ENCODE measurements around the gene FAM200A.
"Not testable (repeated sequence)": the region's sequence is repeated elsewhere in the genome, so short reads cannot be mapped to it uniquely, and the experiment has no call there.

Gene FAM200A

GRCh38 chr7:99551767-99552463 lies at the start of gene FAM200A:
Gene FAM200A, minus strand, starts transcription at chr7:99552114. Its CDS starts 3,707 bp downstream, at chr7:99548407.
- DNase-seq (ENCODE audit: low spot score) = peak; percentile 86

- DNase-seq (ENCODE audit: low spot score) = no peak
Measured at GRCh38 chr7:99599836-99600235, 47.9 kb upstream of the FAM200A start.

GRCh38 chr7:99597762-99598501 lies 46.0 kb upstream of the FAM200A start, which contains the start of gene TMEM225B:
Gene TMEM225B, plus strand, starts transcription at chr7:99598267. Its CDS starts 6,122 bp downstream, at chr7:99604389.
- DNase-seq (ENCODE audit: low spot score) = no peak

- DNase-seq (ENCODE audit: low spot score) = no peak
Measured at GRCh38 chr7:99596408-99596955, 44.6 kb upstream of the FAM200A start.

GRCh38 chr7:99594948-99595745 lies 43.2 kb upstream of the FAM200A start:
- no peak for DNase-seq (ENCODE audit: low spot score)

- no peak for DNase-seq (ENCODE audit: low spot score)
Measured at GRCh38 chr7:99588868-99589267, 37.0 kb upstream of the FAM200A start.

- DNase-seq (ENCODE audit: low spot score) = not testable (repeated sequence)
Measured at GRCh38 chr7:99580778-99581332, 28.9 kb upstream of the FAM200A start.

GRCh38 chr7:99579956-99580777 lies 28.3 kb upstream of the FAM200A start:
- DNase-seq (ENCODE audit: low spot score) = peak; percentile 56

GRCh38 chr7:99579281-99579955 lies 27.5 kb upstream of the FAM200A start:
- DNase-seq (ENCODE audit: low spot score) = no peak

- DNase-seq (ENCODE audit: low spot score) = no peak
Measured at GRCh38 chr7:99576251-99576650, 24.3 kb upstream of the FAM200A start.

GRCh38 chr7:99573257-99573656 lies 21.3 kb upstream of the FAM200A start:
- DNase-seq (ENCODE audit: low spot score) = no peak

GRCh38 chr7:99571768-99572167 lies 19.9 kb upstream of the FAM200A start:
- no peak for DNase-seq (ENCODE audit: low spot score)

- not testable (repeated sequence) for DNase-seq (ENCODE audit: low spot score)
Measured at GRCh38 chr7:99568770-99569169, 16.9 kb upstream of the FAM200A start.

- DNase-seq (ENCODE audit: low spot score) = no peak
Measured at GRCh38 chr7:99563650-99564049, 11.7 kb upstream of the FAM200A start.

GRCh38 chr7:99562832-99563231 lies 10.9 kb upstream of the FAM200A start:
- peak; percentile 60 for DNase-seq (ENCODE audit: low spot score)

- DNase-seq (ENCODE audit: low spot score) = no peak
Measured at GRCh38 chr7:99562114-99562784, 10.3 kb upstream of the FAM200A start.

- no peak for DNase-seq (ENCODE audit: low spot score)
Measured at GRCh38 chr7:99561737-99562051, 9.8 kb upstream of the FAM200A start.

GRCh38 chr7:99560834-99561736 lies 9.2 kb upstream of the FAM200A start:
- no peak for DNase-seq (ENCODE audit: low spot score)
